ENCODE measurements around the gene CEP295NL. TPM values are rescaled to one million over a fixed set of nuclear protein-coding genes. Genes with fewer than 3 reads are reported as not detected.

The CEP295NL gene
- total RNA-seq, 4 donors from 2014 or later: 1.8 to 14.5 (median 3.8) TPM; not detected in 1

- peak overlapping the region; percentile 63 for H3K4me3 ChIP-seq
- peaks cover 0 to 21% of the 10 kb centered on the region in 2 donors for H3K4me1 ChIP-seq
- intact Hi-C loops (cut with DNase I; ENCODE audit: low total_unique reads): loop anchor here (10.0 kb wide), 1 partner anchor 59 kb away; no protein-coding TSS in a partner anchor
- DNase-seq: peak; percentile 61 to 65
- no peaks in the 10 kb centered on the region for H3K36me3 ChIP-seq
- peak overlapping the region; percentile 98 to 99 for H3K27ac ChIP-seq
- TF ChIP-seq CTCF (IDR thresholded peaks at IDR 0.05) (no peak), POLR2A (IDR thresholded peaks at IDR 0.05) (no peak)
- H3K27me3 ChIP-seq: no peaks in the 10 kb centered on the region
- no peaks in the 10 kb centered on the region for H3K9me3 ChIP-seq
Observed at GRCh38 chr17:78923660-78924453, 20.9 kb upstream of the CEP295NL start.

GRCh38 chr17:78922816-78923498 lies 20.0 kb upstream of the CEP295NL start:
- peaks cover 0 to 25% of the 10 kb centered on the region in 2 donors for H3K4me1 ChIP-seq

GRCh38 chr17:78921437-78921971 lies 18.5 kb upstream of the CEP295NL start:
- intact Hi-C loops (cut with DNase I; ENCODE audit: low total_unique reads): loop anchor here (10.0 kb wide), 1 partner anchor 57 kb away; no protein-coding TSS in a partner anchor
- H3K4me1 ChIP-seq: peaks cover 0 to 27% of the 10 kb centered on the region in 2 donors
- no peak for DNase-seq

More at GRCh38 chr17:78922816-78923498, 20.0 kb upstream of the CEP295NL start:
- TF ChIP-seq CTCF (IDR thresholded peaks at IDR 0.05): no peak
- H3K27ac ChIP-seq: peak overlapping the region; percentile 98 to 99
- no peaks in the 10 kb centered on the region for H3K36me3 ChIP-seq
- H3K27me3 ChIP-seq: no peaks in the 10 kb centered on the region
- intact Hi-C loops (cut with DNase I; ENCODE audit: low total_unique reads): loop anchor here (10.0 kb wide), 1 partner anchor 58 kb away; no protein-coding TSS in a partner anchor
- H3K4me3 ChIP-seq: peak overlapping the region; percentile 63
- no peaks in the 10 kb centered on the region for H3K9me3 ChIP-seq
- no peak for DNase-seq

DNA sequence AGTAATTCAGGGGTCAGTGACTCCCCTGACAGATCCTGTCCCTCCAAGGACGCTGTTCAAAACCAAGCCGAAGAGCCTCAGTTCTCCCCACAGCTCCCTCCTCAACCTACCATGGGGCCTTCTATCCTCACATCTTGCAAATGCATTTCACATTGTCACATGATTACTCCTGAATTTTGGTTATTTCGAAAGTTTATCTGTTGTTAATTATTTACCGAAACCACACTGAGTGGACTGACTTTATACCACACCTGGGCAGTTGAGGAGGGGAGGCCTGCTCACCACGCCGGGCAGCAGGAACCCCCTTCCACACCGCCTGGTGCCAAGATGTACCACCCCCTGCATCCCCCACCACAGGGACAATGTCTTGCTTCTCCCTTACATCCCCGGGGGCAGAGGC lies 17.5 kb upstream of the CEP295NL start:
- TF ChIP-seq CTCF (IDR thresholded peaks at IDR 0.05) (no peak), POLR2A (IDR thresholded peaks at IDR 0.05) (no peak)
- Histone ChIP-seq H3K4me1 (peaks cover 2 to 33% of the 10 kb centered on the region in 2 donors), H3K4me3 (peak overlapping the region in 1 of 2 donors; percentile 3), H3K27me3 (no peaks in the 10 kb centered on the region), H3K9me3 (no peaks in the 10 kb centered on the region), H3K27ac (peak overlapping the region; percentile 98 to 99), H3K36me3 (no peaks in the 10 kb centered on the region)
- intact Hi-C loops (cut with DNase I; ENCODE audit: low total_unique reads): loop anchor here (10.0 kb wide), 1 partner anchor 56 kb away; no protein-coding TSS in a partner anchor
- no peak for DNase-seq

More at GRCh38 chr17:78921437-78921971, 18.5 kb upstream of the CEP295NL start:
- H3K27me3 ChIP-seq: no peaks in the 10 kb centered on the region
- TF ChIP-seq CTCF (IDR thresholded peaks at IDR 0.05) (no peak), POLR2A (IDR thresholded peaks at IDR 0.05) (no peak)
- peak overlapping the region; percentile 98 to 99 for H3K27ac ChIP-seq
- H3K36me3 ChIP-seq: no peaks in the 10 kb centered on the region
- H3K9me3 ChIP-seq: no peaks in the 10 kb centered on the region
- H3K4me3 ChIP-seq: peak overlapping the region in 1 of 2 donors; percentile 6

Measured in uterus (tissue), 4 donors.